HepG2 (cell line): ENCODE measurements around the gene EPN3. TPM values are rescaled to one million over a fixed set of nuclear protein-coding genes. Genes with fewer than 3 reads are reported as not detected.
A peak's percentile ranks its signal among the peaks of the same experiment; 100 is the strongest.

Experiments used
- HDAC1 ChIP-seq: sonication (generic); formaldehyde crosslinking; IDR thresholded peaks from 2 replicates; pipeline ENCODE4 v1.5.1; 2020; ENCODE audit warnings: mild to moderate bottlenecking, missing genetic modification reagents
- HNRNPL ChIP-seq: fragments of 200-400 bp; formaldehyde crosslinking; IDR thresholded peaks from 2 replicates; pipeline ENCODE4 v1.6.1; 2017; ENCODE audit warnings: mild to moderate bottlenecking, low read depth, low read length
- HOXD1 ChIP-seq: sonication (generic); formaldehyde crosslinking; IDR thresholded peaks from 2 replicates; pipeline ENCODE4 v1.5.0; 2020; ENCODE audit warnings: missing genetic modification reagents
- IRX3 ChIP-seq: sonication (generic); formaldehyde crosslinking; IDR thresholded peaks from 2 replicates; pipeline ENCODE4 v1.8.1; 2023; ENCODE audit warnings: mild to moderate bottlenecking, low read depth, missing genetic modification reagents, borderline replicate concordance
- KMT2A ChIP-seq: sonication (generic); formaldehyde crosslinking; IDR thresholded peaks from 2 replicates; pipeline ENCODE4 v1.4.0; 2020; ENCODE audit warnings: missing genetic modification reagents
- NCOR1 ChIP-seq: fragments of 200-600 bp; sonication (generic); IDR thresholded peaks from 2 replicates; pipeline ENCODE4 v1.7.0; 2017; ENCODE audit warnings: antibody characterized with exemption, low read length, borderline replicate concordance
- NKX3-1 ChIP-seq: sonication (generic); formaldehyde crosslinking; IDR thresholded peaks from 2 replicates; pipeline ENCODE4 v1.5.0; 2020; ENCODE audit warnings: missing genetic modification reagents
- NR2F6 ChIP-seq, 2 experiments: IDR thresholded peaks; 2 replicates each; pipeline ENCODE4 v1.6.1; 2016; ENCODE audit warnings: antibody characterized with exemption in 1 of 2, mild to moderate bottlenecking in 1 of 2
- SOX13 ChIP-seq, 3 experiments: fragments of 450-650 bp in 1 of 3; sonication (generic) in 1 of 3; formaldehyde crosslinking in 1 of 3; IDR thresholded peaks in 2 of 3; conservative IDR thresholded peaks in 1 of 3; 2 replicates each; pipeline versions ENCODE4 v1.5.0 to v1.6.1; 2016 to 2020; ENCODE audit warnings: antibody characterized with exemption in 1 of 3, mild to moderate bottlenecking in 1 of 3, missing compliant biosample characterization in 1 of 3, missing genetic modification reagents in 1 of 3, moderate library complexity in 1 of 3
- ZFP82 ChIP-seq: sonication (generic); formaldehyde crosslinking; IDR thresholded peaks from 2 replicates; pipeline ENCODE4 v1.5.1; 2020; ENCODE audit warnings: mild to moderate bottlenecking, missing genetic modification reagents, borderline replicate concordance
- ZNF350 ChIP-seq: sonication (generic); formaldehyde crosslinking; IDR thresholded peaks from 2 replicates; pipeline ENCODE4 v1.4.0; 2020; ENCODE audit warnings: mild to moderate bottlenecking, low read depth, missing genetic modification reagents, borderline replicate concordance
- ZNF720 ChIP-seq: sonication (generic); formaldehyde crosslinking; IDR thresholded peaks from 2 replicates; pipeline ENCODE4 v1.4.0; 2020; ENCODE audit warnings: missing genetic modification reagents
- ZNF781 ChIP-seq: sonication (generic); formaldehyde crosslinking; IDR thresholded peaks from 2 replicates; pipeline ENCODE4 v1.5.1; 2020; ENCODE audit warnings: borderline replicate concordance, mild to moderate bottlenecking, missing genetic modification reagents; ENCODE audit errors: not compliant biosample characterization
- polyA plus RNA-seq, 8 experiments: library from polyadenylated mRNA; depleted of rRNA in 3 of 8; stranded (reverse) in 7 of 8; unstranded in 1 of 8; fragments of >200 nt; fragmentation: Illumina TruSeq in 4 of 8; extraction: Trizol in 4 of 8; gene quantifications; 2 replicates each; pipeline versions ENCODE4 v1.2.1 to v1.2.3, GENCODE V29; 2011 to 2016; ENCODE audit warnings: low read depth in 4 of 8, missing spikeins in 1 of 8, mixed read lengths in 1 of 8; ENCODE audit not compliant: insufficient read depth in 1 of 8
- total RNA-seq, 5 experiments: library from RNA; depleted of rRNA; stranded (reverse); fragments of >200 nt; fragmentation: Illumina TruSeq; extraction: Trizol; gene quantifications; 2 replicates each; pipeline ENCODE4 v1.2.3, GENCODE V29; 2016; ENCODE audit warnings: low read depth in 1 of 5
- TF ChIP-seq, protein P1 (sequence below): sonication (generic); formaldehyde crosslinking; IDR thresholded peaks from 2 replicates; pipeline ENCODE4 v1.5.0; 2020; ENCODE audit warnings: mild to moderate bottlenecking, missing genetic modification reagents, borderline replicate concordance
- TF ChIP-seq, protein P2 (sequence below): sonication (generic); formaldehyde crosslinking; IDR thresholded peaks from 2 replicates; pipeline ENCODE4 v1.4.0; 2020; ENCODE audit warnings: mild to moderate bottlenecking, missing genetic modification reagents
- TF ChIP-seq, protein P3 (sequence below): sonication (generic); formaldehyde crosslinking; IDR thresholded peaks from 2 replicates; pipeline ENCODE4 v1.8.0; 2023; ENCODE audit warnings: mild to moderate bottlenecking, missing genetic modification reagents

The EPN3 gene
- total and polyA plus RNA-seq, 2 of the 13 experiments (the other 11 are each of a cell fraction or from before 2014, with no cell fraction given) = 0.11 to 0.95 TPM

DNA sequence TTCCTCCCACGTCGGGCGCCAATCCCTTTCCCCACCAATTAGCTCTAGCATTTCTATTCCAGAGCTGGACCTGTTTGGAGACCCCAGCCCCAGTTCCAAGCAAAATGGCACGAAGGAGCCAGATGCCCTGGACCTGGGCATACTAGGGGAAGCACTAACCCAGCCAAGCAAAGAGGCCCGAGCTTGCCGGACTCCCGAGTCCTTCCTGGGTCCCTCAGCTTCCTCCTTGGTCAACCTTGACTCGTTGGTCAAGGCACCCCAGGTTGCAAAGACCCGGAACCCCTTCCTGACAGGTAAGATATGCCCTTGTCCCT is 8.8 kb downstream of the EPN3 start (continued):
- TF ChIP-seq, protein P1, sequence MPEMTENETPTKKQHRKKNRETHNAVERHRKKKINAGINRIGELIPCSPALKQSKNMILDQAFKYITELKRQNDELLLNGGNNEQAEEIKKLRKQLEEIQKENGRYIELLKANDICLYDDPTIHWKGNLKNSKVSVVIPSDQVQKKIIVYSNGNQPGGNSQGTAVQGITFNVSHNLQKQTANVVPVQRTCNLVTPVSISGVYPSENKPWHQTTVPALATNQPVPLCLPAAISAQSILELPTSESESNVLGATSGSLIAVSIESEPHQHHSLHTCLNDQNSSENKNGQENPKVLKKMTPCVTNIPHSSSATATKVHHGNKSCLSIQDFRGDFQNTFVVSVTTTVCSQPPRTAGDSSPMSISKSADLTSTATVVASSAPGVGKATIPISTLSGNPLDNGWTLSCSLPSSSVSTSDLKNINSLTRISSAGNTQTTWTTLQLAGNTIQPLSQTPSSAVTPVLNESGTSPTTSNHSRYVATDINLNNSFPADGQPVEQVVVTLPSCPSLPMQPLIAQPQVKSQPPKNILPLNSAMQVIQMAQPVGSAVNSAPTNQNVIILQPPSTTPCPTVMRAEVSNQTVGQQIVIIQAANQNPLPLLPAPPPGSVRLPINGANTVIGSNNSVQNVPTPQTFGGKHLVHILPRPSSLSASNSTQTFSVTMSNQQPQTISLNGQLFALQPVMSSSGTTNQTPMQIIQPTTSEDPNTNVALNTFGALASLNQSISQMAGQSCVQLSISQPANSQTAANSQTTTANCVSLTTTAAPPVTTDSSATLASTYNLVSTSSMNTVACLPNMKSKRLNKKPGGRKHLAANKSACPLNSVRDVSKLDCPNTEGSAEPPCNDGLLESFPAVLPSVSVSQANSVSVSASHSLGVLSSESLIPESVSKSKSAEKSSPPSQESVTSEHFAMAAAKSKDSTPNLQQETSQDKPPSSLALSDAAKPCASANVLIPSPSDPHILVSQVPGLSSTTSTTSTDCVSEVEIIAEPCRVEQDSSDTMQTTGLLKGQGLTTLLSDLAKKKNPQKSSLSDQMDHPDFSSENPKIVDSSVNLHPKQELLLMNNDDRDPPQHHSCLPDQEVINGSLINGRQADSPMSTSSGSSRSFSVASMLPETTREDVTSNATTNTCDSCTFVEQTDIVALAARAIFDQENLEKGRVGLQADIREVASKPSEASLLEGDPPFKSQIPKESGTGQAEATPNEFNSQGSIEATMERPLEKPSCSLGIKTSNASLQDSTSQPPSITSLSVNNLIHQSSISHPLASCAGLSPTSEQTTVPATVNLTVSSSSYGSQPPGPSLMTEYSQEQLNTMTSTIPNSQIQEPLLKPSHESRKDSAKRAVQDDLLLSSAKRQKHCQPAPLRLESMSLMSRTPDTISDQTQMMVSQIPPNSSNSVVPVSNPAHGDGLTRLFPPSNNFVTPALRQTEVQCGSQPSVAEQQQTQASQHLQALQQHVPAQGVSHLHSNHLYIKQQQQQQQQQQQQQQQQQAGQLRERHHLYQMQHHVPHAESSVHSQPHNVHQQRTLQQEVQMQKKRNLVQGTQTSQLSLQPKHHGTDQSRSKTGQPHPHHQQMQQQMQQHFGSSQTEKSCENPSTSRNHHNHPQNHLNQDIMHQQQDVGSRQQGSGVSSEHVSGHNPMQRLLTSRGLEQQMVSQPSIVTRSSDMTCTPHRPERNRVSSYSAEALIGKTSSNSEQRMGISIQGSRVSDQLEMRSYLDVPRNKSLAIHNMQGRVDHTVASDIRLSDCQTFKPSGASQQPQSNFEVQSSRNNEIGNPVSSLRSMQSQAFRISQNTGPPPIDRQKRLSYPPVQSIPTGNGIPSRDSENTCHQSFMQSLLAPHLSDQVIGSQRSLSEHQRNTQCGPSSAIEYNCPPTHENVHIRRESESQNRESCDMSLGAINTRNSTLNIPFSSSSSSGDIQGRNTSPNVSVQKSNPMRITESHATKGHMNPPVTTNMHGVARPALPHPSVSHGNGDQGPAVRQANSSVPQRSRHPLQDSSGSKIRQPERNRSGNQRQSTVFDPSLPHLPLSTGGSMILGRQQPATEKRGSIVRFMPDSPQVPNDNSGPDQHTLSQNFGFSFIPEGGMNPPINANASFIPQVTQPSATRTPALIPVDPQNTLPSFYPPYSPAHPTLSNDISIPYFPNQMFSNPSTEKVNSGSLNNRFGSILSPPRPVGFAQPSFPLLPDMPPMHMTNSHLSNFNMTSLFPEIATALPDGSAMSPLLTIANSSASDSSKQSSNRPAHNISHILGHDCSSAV (CRISPR knock-in tag) = no peak
- peak; percentile 24; the same call in 1 of the 2 replicates for TF ChIP-seq HDAC1 (CRISPR knock-in tag)
- no peak for TF ChIP-seq HOXD1 (CRISPR knock-in tag)
- TF ChIP-seq ZNF781 (CRISPR knock-in tag) = peak; percentile 37
- TF ChIP-seq, protein P2, sequence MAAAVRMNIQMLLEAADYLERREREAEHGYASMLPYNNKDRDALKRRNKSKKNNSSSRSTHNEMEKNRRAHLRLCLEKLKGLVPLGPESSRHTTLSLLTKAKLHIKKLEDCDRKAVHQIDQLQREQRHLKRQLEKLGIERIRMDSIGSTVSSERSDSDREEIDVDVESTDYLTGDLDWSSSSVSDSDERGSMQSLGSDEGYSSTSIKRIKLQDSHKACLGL (CRISPR knock-in tag) = no peak; the same call in 1 of the 2 replicates
- TF ChIP-seq KMT2A (CRISPR knock-in tag) = no peak
- 0 out of 2 replicates have a peak, but pooled peaks have one; percentile 46 for TF ChIP-seq HNRNPL
- TF ChIP-seq, protein P3, sequence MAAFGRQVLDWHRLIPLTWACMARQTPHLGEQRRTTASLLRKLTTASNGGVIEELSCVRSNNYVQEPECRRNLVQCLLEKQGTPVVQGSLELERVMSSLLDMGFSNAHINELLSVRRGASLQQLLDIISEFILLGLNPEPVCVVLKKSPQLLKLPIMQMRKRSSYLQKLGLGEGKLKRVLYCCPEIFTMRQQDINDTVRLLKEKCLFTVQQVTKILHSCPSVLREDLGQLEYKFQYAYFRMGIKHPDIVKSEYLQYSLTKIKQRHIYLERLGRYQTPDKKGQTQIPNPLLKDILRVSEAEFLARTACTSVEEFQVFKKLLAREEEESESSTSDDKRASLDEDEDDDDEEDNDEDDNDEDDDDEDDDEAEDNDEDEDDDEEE (CRISPR knock-in tag) = 0 out of 2 replicates have a peak, but pooled peaks have one; percentile 3
- TF ChIP-seq ZNF720 (CRISPR knock-in tag) = no peak
- peak; percentile 52; the same call in 1 of the 2 replicates for TF ChIP-seq IRX3
- peak; percentile 1; the same call in 1 of the 2 replicates for TF ChIP-seq NCOR1
- TF ChIP-seq ZNF350 (CRISPR knock-in tag) = peak; percentile 18; the same call in 1 of the 2 replicates
- TF ChIP-seq NR2F6 (IDR thresholded peaks at IDR 0.05) = 0 out of 2 replicates have a peak, but pooled peaks have one; percentile 3
- no peak for TF ChIP-seq NR2F6 (CRISPR knock-in tag; IDR thresholded peaks at IDR 0.05)
- TF ChIP-seq NKX3-1 (CRISPR knock-in tag) = no peak
- no peak for TF ChIP-seq ZFP82
- TF ChIP-seq SOX13 (IDR thresholded peaks at IDR 0.05) = no peak
- no peak for TF ChIP-seq SOX13 (CRISPR knock-in tag; conservative IDR thresholded peaks at IDR 0.05 in 1 of 2, IDR thresholded peaks at IDR 0.05 in 1 of 2)
